ENCODE measurements around the gene CHIT1. TPM values are rescaled to one million over a fixed set of nuclear protein-coding genes. Genes with fewer than 3 reads are reported as not detected.

The CHIT1 gene
- total RNA-seq, 1 donor from 2014 or later: 0.27 TPM

- intact Hi-C loops (cut with micrococcal nuclease): loop anchor here (5.0 kb wide), 1 partner anchor 156 kb away; the partner anchor contains the start of gene FMOD
These were observed 33.1 kb downstream of the CHIT1 start for GRCh38 chr1:203196371-203196770.

- intact Hi-C loops (cut with micrococcal nuclease): no loop called here
These were observed 38.5 kb downstream of the CHIT1 start for GRCh38 chr1:203190949-203191348.

GRCh38 chr1:203189951-203190352 lies 39.5 kb downstream of the CHIT1 start:
- intact Hi-C loops (cut with micrococcal nuclease): no loop called here

DNA sequence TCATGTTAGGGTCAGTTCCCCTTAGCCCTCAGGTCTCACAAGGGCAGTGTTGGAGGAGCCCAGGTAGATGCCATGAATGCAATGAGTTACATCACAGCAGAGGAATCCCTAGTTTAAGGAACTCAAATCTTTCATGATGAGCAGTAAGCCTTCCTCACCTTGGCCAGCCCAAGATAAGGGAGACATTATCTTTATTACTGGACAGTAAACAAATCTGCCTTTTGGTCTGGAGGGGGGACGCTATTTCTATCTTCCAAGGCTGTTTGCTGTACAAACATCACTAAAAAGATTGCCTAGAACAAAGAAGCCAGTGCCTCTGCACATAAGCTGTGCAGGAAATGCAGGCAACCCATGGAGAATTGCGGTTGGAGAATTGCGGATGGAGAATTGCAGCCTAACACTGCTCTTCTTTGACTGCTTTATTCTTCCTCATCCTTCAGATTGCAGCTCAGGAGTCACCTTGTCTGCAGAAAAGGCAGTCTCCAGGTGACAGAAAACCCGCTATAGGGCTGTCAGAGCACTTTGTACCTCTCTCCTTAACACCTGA lies 40.7 kb downstream of the CHIT1 start:
- intact Hi-C loops (cut with micrococcal nuclease): no loop called here

GRCh38 chr1:203187689-203188264 lies 41.7 kb downstream of the CHIT1 start:
- intact Hi-C loops (cut with micrococcal nuclease): no loop called here

GRCh38 chr1:203187304-203187685 lies 42.2 kb downstream of the CHIT1 start:
- intact Hi-C loops (cut with micrococcal nuclease): no loop called here

DNA sequence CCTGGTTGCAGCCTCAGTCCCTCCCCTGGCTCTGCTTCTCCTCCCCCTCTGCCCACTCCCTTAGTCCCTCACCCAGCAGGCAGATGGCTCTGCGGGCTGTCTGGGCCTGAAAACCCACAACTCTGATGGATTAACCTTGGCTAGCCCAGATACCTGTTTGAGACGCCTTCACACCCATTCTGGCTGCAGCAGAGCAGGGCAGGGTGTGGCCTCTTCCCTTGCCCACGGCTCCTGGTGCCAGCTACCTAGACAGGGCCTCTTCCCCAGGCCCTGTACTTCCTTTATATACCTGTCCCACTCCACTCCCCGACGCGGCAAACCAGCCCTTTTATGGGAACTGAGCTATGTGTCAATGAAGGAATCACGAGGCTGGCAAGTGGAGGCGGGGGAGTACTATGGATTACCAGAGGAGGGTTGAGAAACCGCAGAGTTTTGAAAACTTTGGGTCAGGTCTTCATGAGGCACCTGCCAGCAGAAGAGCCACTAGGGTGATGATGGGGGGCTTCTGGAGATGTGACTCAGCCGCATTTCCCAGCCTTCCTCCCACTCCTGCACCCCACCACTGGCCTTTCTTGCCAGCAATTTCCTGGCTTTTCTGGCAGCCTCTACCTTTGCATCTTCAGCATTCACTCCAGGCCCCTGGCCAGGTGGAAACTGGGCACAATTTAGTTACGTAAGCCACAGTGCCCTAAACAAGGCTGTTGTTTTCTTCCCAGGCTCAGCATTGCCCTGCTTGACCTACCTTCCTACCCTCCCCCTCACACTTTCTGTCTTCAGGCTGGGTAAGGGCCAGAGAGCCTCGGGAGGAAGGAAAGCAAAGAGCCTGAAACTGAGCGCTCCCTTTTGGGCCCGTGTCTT lies 42.8 kb downstream of the CHIT1 start, which contains the start of gene CHI3L1:
Gene CHI3L1, minus strand, starts transcription at position 259 of the 858 bp plus-strand sequence. Its CDS starts 81 bp downstream, at position 178.
- intact Hi-C loops (cut with micrococcal nuclease): no loop called here

- intact Hi-C loops (cut with micrococcal nuclease): no loop called here
These were observed 43.4 kb downstream of the CHIT1 start for GRCh38 chr1:203186091-203186445.

DNA sequence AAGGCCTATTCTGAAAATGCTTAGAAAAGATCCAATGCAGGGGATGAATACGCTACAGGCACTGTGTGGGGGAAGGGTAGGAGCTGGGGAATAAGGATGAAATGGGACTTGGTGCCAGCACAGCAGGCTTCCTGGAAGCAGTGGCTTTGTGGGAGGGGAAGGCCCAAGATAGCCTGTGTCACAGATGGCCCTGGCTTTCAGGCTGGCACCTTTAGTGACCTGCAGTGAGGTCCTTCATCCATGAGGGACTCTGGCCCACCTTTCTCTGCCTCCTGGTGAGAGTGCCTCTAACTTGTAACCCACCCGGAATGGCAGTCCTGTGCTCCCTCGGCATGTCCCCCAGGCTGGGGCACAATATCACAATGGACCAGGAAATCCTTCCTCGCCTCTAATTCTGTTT lies 43.9 kb downstream of the CHIT1 start:
- intact Hi-C loops (cut with micrococcal nuclease): no loop called here

DNA sequence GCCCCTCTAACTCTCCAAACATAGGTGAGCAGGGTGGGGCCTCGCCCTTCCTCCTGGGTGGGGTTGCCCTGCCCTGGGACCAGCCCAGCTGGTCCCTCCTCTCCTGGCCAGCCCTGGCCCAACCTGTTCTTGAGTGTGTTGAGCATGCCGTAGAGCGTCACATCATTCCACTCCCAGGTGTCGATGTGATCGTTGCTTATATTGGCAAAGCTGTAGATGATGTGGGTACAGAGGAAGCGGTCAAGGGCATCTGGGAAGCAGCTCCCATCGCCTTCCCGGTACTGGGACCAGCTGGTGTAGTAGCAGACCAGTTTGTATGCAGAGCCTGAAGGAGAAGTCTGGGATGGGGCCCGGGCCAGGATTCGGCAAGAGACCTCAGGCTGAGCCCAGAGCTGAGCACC lies 44.4 kb downstream of the CHIT1 start:
- intact Hi-C loops (cut with micrococcal nuclease): no loop called here

GRCh38 chr1:203184467-203184866 lies 45.0 kb downstream of the CHIT1 start:
- intact Hi-C loops (cut with micrococcal nuclease): no loop called here

- intact Hi-C loops (cut with micrococcal nuclease): no loop called here
These were observed 45.6 kb downstream of the CHIT1 start for GRCh38 chr1:203183828-203184227.

- intact Hi-C loops (cut with micrococcal nuclease): no loop called here
These were observed 47.0 kb downstream of the CHIT1 start for GRCh38 chr1:203182387-203182953.

GRCh38 chr1:203181586-203182386 lies 47.7 kb downstream of the CHIT1 start:
- intact Hi-C loops (cut with micrococcal nuclease): no loop called here

- intact Hi-C loops (cut with micrococcal nuclease): no loop called here
These were observed 48.7 kb downstream of the CHIT1 start for GRCh38 chr1:203180611-203181330.

- intact Hi-C loops (cut with micrococcal nuclease): no loop called here
These were observed 49.8 kb downstream of the CHIT1 start for GRCh38 chr1:203179667-203180005.

DNA sequence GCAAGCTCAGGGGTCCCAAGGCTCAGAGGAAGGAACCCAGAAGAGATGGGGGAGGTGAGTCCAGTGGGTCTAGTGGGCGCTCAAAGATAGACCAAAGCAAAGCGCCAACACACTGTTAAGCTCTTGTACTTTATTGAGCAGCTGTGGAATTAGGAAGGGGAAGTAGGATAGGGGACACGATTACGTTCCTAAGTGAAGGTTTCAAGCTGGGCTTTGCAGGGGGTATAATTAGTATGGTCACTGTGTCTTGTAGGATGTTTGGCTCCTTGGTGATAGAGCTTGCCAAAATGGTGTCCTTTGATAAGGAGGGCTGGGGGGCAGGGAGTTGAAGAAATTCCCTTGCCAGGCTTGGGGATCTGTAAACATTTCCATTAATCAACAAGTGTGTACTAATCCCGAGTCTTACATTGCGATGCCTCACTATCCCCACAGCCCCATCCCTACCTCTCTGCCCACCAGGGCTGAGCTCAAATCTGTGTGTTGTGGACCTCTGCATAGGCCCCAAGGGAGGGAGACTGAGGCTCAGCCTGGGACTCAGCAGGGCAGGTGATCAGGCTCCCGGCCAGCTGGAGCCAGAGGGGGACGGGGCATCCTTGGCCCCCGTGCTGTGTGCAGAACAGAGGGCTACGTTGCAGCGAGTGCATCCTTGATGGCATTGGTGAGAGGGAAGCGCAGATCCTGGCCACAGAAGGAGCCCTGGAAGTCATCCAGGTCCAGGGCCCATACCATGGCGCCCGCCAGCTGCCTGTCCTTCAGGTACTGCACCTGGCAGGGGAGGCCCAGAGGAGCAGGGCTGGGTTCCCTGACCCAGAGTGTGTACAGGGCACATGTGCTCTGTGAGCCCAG lies 50.4 kb downstream of the CHIT1 start:
- intact Hi-C loops (cut with micrococcal nuclease): no loop called here

- intact Hi-C loops (cut with micrococcal nuclease): no loop called here
These were observed 51.4 kb downstream of the CHIT1 start for GRCh38 chr1:203178083-203178482.

DNA sequence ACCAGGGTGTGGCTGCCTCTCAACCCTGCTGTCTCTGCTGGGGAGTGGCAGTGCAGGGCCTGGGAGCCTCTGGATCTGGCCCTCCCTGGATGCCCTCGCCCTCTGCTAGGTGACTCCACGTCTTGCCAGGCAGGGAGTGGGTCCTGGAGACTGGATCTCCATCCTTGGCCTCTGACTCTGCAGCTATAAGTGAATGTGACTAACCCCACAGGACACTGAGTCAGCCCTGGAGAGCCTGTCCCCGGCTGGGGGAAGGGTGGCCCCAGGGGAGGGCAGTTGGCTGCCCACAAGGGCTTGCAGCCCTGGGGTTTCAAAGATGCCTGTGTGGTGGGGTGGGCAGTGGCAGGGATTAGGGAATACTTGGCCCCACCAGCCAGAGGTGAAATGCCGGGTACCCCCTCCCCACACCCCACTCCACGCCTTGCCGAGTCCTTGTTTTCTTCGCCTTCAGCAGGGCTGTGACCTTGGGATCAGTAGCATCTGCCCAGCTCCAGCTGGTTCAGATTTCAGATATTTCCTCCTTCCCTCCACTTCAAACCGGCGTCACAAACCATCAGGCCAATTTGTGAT lies 51.9 kb downstream of the CHIT1 start:
- intact Hi-C loops (cut with micrococcal nuclease): no loop called here

GRCh38 chr1:203177036-203177405 lies 52.5 kb downstream of the CHIT1 start:
- intact Hi-C loops (cut with micrococcal nuclease): no loop called here

Measured in T-helper 1 cell treated with Interleukin-12 subunit alpha and Interleukin-12 subunit beta and Interleukin-4 antibody, amounts not matched to agents 30 ng/mL and 1 ng/mL, for 36 hours (primary cell).